SIG-M5 (cell line): Measurements from ENCODE around the gene DDX42.

Experiments
- DNase-seq: peaks from one replicate; lab custom pipeline; 2025; lab: John Stamatoyannopoulos, UW

The DDX42 gene

GRCh38 chr17:63774141-63774968 lies at the start of gene DDX42:
TSS of gene DDX42 (plus strand) at chr17:63774170. CDS start at chr17:63787050, 12,880 bp downstream.
- no peak for DNase-seq

GRCh38 chr17:63735691-63736090 lies 38.3 kb upstream of the DDX42 start:
- DNase-seq = no peak

GRCh38 chr17:63740464-63741142 lies 33.4 kb upstream of the DDX42 start:
- DNase-seq = no peak

DNA sequence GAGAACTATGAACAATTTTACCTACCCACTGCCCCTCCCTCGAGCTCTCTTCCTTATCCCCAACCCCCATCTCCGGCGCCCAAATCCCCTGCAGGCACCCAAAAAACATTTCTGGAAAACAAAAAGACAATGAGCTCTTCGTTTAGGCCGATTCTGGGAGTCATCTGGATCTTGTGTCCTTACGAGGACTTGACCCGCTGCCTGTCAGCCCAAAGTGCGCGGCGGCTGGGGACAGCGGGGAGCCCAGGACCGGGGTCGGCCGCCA lies 32.9 kb upstream of the DDX42 start:
- no peak for DNase-seq

DNA sequence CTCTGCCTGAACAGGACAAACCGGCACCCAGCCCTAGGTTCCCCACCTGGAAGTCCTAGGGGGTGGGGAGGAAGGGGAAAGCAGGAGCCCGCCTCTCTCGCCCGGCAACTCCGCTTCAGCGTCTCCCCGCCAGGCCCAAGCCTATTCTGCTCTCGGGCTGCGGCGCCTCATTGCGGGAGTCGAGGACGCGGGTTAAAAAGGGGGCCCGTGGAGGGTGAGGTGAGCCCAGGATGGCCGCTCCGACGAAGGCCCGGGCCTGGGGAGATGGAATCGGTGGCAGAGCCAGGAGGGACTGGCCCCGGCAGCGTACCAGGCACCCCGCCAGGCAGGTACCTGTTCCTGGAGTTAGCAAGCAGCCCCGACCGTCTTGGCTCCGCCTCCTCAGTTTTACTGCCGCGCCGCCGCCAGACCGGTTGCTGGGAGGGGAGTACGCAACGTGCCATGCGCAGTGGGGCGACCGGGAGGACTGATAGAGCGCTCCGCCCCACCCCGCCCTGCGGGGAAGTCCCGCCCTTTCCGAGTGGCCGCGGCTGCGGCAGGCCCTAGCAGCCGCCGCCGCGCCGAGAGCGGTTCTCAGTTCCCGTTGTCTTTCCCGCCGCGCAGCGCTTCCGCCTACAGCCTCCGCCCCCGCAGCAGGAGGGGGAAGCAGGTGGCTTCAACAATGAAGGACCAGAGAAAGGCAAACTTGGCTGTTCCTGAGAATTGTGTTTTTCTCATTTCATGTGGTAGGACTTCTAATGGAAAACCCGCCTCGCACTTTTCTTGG lies 32.4 kb upstream of the DDX42 start, which contains the start of gene STRADA:
Gene STRADA (minus strand): TSS at position 392 of the 766 bp plus-strand sequence. CDS start 13,430 bp downstream, outside the sequence.
- peak; percentile 94 for DNase-seq

DNA sequence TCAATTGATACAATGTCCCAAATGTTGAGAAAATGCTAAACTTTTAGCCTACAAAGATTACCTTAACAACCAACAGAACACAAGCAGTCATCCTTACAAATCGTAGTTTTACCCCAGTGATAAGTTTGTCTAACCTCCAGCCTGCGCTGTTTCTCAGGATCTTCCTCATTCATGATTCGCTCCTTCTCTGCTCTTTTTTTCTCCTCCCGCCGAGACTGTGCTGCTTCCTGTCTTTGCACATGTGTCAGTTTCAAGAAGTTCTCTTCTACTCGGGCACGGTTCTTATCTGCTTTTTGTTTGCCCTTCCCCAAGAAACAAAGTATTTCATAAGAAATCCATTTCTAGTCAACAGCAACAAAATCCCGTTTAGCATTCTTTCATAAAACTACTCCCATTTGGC lies 22.2 kb upstream of the DDX42 start:
- DNase-seq = no peak

DNA sequence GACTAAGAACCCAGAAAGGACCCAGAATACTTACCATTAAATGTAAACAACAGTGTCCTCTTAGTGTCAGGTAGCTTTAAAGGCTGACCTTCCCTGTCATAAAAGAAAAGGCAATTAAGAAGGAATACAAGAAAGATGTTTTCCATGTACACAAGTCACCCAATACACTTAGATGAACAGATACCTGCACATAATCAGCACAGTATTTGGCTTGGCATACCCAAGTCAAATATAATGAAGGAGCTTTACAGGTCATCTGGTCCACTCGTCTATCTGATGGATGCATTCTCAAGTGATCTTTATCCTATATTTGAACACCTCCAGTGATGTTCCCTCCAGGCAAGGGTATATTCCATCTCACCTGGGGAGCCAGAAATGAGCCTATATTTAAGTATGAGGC lies 21.3 kb upstream of the DDX42 start:
- DNase-seq = no peak

DNA sequence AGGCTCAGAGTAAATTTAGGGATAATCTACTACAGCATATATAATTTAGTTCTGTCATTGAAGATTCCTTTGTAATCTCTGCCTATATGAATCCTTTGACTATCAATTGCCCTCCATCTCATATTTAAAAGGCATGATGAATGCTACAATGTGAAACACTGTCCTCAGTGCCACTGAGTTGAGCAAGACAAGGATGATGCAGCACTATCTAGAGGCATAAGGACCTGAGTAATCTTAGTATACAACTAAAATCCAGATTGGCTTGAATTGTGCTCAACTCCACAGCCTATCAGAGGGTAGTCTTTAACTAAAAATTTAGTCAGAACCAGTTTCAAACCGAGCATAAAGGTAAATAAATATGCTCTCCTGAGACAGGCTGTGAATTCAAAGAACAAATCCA lies 20.8 kb upstream of the DDX42 start:
- no peak for DNase-seq

DNA sequence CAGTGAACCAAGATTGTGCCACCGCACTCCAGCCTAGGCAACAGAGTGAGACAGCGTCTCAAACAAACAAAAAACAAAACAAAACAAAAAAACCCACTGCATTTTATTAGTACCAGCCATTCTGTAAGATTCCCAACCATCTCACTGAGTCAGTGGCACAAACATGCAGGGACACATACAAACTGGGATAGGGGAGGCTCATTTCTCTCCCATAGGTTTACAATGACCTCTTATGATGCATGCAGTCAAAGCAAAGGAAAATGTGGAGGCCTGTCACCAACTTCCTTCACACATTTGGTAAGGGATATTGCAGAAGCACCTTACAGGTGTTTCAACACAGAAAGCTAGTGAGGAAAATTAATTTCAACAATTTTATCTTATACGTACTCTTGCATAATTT lies 19.9 kb upstream of the DDX42 start:
- no peak for DNase-seq

DNA sequence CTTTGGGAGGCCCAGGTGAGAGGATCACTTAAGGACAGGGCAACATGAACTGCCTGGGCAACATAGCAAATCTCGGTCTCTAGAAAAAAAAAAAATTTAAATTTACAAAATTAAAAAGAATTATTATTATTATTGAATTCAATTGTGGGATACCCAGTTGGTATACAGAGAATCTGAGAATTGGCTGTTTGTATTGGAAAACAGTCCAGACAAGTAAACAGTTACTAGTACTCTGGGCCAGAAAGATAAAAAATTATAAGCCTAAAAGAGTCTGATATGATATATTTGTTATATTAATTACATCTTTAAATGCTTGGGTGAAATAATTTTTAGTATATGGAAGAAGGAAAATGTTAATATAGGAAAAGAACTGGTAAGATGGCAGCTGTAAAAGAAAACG lies 15.5 kb upstream of the DDX42 start:
- no peak for DNase-seq

DNA sequence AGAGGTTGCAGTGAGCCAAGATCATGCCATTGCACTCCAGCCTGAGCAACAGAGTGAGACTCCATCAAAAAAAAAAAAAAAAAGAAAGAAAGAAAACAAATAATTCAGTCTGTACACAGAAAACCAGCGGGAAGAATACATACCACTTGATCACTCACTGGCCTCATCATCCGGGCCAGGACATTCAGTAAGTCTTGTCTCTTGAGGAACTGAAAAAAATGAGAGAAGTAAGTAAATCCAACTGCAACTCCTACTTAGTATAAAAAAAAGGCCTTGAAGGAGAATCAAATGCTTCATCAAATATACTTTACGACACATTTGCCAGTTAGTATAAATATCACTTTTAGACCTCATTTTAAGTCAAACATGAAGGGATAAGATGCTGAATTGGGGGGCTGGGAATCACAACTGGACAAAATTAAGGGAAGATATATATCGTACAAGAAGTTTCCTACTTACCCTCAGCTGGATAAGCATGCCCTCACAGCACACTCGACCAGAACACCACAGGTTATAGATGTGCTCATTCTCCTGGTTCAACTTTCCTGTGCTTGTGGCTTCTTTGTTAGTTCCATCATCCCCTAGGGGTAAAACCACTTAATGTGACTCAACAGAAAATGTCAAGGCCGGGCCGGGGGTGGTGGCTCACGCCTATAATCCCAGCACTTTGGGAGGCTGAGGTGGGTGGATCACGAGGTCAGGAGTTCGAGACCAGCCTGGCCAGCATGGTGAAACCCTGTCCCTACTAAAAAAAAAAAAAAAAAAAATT lies 13.0 kb upstream of the DDX42 start:
- DNase-seq = no peak

DNA sequence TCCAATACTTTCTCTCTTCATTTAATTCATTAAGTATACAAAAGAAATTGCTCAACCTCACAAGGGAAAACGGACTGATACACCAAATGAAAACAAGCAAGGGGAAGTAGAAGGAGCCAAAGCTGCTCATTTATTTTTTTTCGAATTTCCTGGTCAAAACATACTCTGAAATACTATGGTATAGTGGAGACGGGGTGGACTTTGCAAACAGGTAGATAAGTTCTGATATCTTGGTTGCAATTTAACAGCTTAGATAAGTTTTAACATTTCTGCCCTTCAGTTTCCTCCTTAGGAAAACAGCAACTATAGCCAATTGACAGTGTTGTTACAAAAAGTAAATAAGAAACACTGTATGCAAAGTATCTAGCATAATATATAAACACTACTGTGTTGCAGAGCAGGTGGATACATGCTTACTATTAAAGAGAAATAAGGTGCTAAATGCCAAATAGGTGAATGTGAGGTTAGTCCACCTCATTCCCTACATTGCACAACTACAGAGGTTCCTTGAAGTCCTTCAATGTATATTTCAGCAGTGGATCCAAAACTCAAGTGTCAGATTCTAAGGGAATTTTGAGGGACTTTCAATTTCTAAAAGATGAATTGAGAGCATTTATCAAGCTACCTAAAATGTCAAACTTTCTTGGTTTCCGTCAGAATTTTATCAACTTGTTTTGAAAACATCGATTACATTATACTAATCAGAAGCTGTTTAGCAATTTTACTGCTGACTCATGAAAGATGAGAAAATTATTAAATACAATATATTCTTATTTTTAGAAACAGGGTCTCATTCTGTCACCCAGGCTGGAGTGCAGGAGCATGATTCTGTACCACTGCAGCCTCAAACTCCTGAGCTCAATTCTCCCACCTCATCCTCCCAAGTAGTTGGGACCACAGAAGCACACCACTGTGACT lies 11.6 kb upstream of the DDX42 start:
- no peak for DNase-seq

GRCh38 chr17:63764716-63765115 lies 9.3 kb upstream of the DDX42 start:
- DNase-seq = no peak

DNA sequence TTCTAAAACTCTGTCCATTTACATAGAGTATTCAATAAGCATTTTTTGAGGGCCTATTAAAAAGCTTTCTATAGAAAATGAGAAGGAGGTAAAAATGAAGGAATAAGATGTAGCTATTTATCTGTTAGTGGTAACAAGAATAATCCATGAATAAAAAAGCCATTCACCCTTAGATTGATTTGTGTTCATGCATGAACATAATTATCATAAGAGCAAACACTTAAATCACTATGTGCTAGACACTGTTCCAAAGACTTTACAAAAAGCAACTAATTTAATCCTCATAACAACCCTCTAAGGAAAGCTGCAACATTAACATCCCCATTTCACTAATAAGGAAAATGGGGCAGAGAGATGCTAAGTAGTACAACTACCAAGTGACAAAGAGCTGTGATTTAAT lies 7.2 kb upstream of the DDX42 start:
- DNase-seq = no peak

DNA sequence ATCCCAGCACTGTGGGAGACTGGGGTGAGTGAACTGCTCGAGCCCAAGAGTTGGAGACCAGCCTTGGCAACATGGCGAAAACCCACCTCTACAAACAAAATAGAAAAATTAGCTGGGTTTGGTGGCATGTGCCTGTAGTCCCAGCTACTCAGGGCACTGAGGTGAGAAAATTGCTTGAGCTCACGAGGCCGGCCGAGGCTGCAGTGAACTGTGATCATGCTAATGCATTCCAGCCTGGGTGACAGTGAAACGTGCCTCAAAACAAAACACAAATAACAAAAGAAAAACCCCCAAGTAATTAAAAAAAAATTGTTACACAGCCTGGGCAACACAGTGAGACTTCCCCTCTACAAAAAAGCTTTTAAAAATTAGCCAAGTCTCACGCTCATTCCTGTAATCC lies 5.5 kb upstream of the DDX42 start:
- DNase-seq = no peak

DNA sequence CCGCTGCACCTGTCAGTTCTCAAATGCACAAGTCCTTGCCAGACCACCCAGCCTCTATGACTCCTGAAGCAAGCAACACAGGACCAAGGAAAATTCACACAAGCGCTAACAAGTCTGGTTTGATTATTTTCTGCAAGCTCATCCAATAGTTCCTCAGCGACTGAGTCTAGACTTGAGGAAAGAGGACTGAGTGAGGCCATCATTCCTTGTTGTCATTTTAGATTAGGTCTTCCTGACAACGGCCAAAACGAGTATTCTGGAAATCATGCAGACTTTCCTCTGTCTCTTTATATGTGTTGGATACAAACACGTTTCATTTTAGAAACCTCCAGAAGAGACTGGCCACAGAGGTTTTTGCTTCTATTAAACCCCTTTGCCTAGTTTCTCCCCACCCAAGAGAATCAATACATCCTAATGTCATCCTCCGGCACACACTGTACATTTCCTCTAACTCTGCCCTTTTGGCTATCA lies 1.1 kb upstream of the DDX42 start:
- no peak for DNase-seq

DNA sequence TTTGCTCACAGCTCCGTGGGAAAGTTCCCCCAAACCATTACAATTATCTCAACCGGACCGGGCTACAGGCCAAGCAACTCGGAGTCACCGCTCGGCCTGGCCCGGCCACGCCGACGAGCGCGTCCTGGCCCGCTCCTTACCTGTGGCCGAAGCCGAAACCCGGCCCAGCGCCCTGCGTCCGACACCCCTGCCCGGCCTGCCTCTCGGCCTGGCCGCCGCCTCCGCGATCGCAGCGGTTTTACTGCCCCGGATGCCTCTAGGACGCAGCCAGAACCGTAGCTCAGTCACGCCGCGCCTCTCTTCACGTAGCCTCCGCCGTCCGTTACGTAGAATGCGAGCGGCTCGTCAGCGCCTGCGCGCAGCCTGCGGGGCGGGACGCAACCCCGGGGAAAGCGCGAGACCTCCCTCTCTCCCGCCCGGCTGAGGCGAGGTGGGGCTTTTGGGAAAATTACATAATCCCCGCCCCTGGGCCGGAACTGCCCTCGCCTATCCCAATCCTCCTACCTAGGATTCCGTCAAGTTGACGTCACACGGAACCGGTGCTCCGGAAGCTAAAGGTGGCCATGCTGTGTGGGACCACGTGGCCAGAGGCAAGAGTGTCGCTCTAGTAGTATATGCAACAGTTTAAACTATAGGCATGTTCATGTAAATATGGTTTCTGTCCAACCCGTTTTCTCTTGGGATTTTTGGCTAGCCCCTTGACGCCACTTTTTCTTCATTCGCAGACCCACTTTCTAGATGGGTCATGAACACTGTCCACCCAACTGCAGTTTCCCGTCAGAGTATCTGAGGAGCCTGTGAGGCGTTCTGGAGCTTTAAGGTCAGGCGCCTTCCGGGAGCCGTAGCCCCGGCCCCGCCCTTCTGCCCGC lies 464 bp upstream of the DDX42 start, which contains the start of gene CCDC47:
Gene CCDC47 (minus strand): TSS at position 326 of the 869 bp plus-strand sequence. CDS start 7,422 bp downstream, outside the sequence.
- DNase-seq = peak; percentile 93

DNA sequence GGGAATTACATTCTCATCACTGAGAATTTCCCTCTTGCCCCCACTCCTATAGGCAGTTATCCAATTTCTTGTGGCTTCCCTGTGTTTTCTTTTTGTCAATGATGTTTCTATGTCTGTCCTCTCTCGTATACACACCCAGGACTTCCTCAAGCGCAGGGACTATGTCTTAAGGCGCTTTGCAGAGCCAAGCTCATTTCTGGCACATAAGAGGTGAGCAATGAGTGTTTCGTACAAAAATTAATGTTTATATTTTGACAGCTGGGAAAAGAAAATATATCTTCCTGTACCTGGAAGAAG lies 947 bp downstream of the DDX42 start:
- no peak for DNase-seq

- DNase-seq = no peak
Measured at GRCh38 chr17:63775420-63775819, 1.4 kb downstream of the DDX42 start.

DNA sequence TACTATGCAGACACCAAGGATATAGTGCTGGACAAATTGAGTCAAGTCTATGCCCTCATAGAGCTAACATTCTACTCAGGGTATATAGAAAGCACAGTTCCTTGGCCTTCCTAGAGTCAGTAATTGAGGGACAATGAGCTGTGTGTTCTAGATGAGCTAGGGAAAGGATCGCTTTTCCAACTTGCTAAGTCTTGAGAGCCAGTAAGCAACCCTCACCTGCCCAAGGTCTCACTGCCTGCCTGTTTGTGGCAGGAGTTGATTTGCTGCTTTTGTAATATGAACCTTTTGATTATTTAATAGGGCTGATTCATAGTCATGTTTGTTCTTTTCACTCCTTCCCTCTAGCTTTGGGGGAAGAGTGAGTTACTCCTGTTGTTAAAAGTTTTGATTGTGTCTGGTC lies 6.5 kb downstream of the DDX42 start:
- no peak for DNase-seq
